GM19395 (cell line): Measurements from ENCODE around the gene DOCK3.
"Not testable (repeated sequence)": the region's sequence is repeated elsewhere in the genome, so short reads cannot be mapped to it uniquely, and the experiment has no call there.

Source experiments
- ATAC-seq: cut with Tn5 transposase; IDR thresholded peaks from one replicate; pipeline ENCODE4 v1.9.1; 2021; ENCODE audit warnings: mild to moderate bottlenecking, moderate library complexity; ENCODE audit not compliant: unreplicated experiment

DOCK3 gene

GRCh38 chr3:50786631-50787030 is 111.9 kb downstream of the DOCK3 start:
- ATAC-seq, result no peak

- not testable (repeated sequence) for ATAC-seq
These were observed 116.2 kb downstream of the DOCK3 start for GRCh38 chr3:50790894-50791293.

GRCh38 chr3:50792568-50792967 is 117.8 kb downstream of the DOCK3 start:
- ATAC-seq, result no peak

GRCh38 chr3:50803805-50804204 is 129.1 kb downstream of the DOCK3 start:
- ATAC-seq, result not testable (repeated sequence)

- not testable (repeated sequence) for ATAC-seq
These were observed 129.6 kb downstream of the DOCK3 start for GRCh38 chr3:50804376-50804775.

- no peak for ATAC-seq
These were observed 130.6 kb downstream of the DOCK3 start for GRCh38 chr3:50805321-50805720.

- no peak for ATAC-seq
These were observed 131.3 kb downstream of the DOCK3 start for GRCh38 chr3:50806031-50806430.

- no peak for ATAC-seq
These were observed 132.1 kb downstream of the DOCK3 start for GRCh38 chr3:50806806-50807205.

GRCh38 chr3:50807266-50807665 is 132.5 kb downstream of the DOCK3 start:
- no peak for ATAC-seq

GRCh38 chr3:50811893-50812292 is 137.2 kb downstream of the DOCK3 start:
- no peak for ATAC-seq

- ATAC-seq, result no peak
These were observed 141.1 kb downstream of the DOCK3 start for GRCh38 chr3:50815844-50816243.

GRCh38 chr3:50816894-50817293 is 142.2 kb downstream of the DOCK3 start:
- no peak for ATAC-seq

- ATAC-seq, result no peak
These were observed 143.2 kb downstream of the DOCK3 start for GRCh38 chr3:50817756-50818529.

GRCh38 chr3:50819882-50820281 is 145.2 kb downstream of the DOCK3 start:
- no peak for ATAC-seq

- ATAC-seq, result no peak
These were observed 151.1 kb downstream of the DOCK3 start for GRCh38 chr3:50825841-50826240.

GRCh38 chr3:50830451-50830850 is 155.7 kb downstream of the DOCK3 start:
- ATAC-seq, result no peak

- not testable (repeated sequence) for ATAC-seq
These were observed 156.3 kb downstream of the DOCK3 start for GRCh38 chr3:50831009-50831408.

GRCh38 chr3:50840983-50841489 is 166.3 kb downstream of the DOCK3 start:
- no peak for ATAC-seq

GRCh38 chr3:50848308-50848707 is 173.6 kb downstream of the DOCK3 start:
- no peak for ATAC-seq

- ATAC-seq, result no peak
These were observed 176.1 kb downstream of the DOCK3 start for GRCh38 chr3:50850639-50851511.

GRCh38 chr3:50853936-50854335 is 179.2 kb downstream of the DOCK3 start:
- ATAC-seq, result no peak

- ATAC-seq, result no peak
These were observed 187.5 kb downstream of the DOCK3 start for GRCh38 chr3:50862221-50862620.
